UCSD-AML1 (cell line): ENCODE data around the gene SCAI.
"Not testable (repeated sequence)": the region's sequence is repeated elsewhere in the genome, so short reads cannot be mapped to it uniquely, and the experiment has no call there.

ENCODE experiments used
- DNase-seq: peaks from one replicate; lab custom pipeline; 2025; ENCODE audit not compliant: unreplicated experiment; lab: John Stamatoyannopoulos, UW

The SCAI gene

GRCh38 chr9:125108541-125108940 lies 34.8 kb downstream of the SCAI start:
- not testable (repeated sequence) for DNase-seq

- DNase-seq: no peak
These were observed 36.9 kb downstream of the SCAI start for GRCh38 chr9:125106285-125106893.

- no peak for DNase-seq
These were observed 39.4 kb downstream of the SCAI start for GRCh38 chr9:125103770-125104460.

GRCh38 chr9:125103021-125103420 lies 40.3 kb downstream of the SCAI start:
- no peak for DNase-seq

- no peak for DNase-seq
These were observed 42.5 kb downstream of the SCAI start for GRCh38 chr9:125100822-125101221.

- no peak for DNase-seq
These were observed 43.5 kb downstream of the SCAI start for GRCh38 chr9:125099816-125100215.

- no peak for DNase-seq
These were observed 47.4 kb downstream of the SCAI start for GRCh38 chr9:125095821-125096443.

GRCh38 chr9:125091121-125091520 lies 52.2 kb downstream of the SCAI start:
- no peak for DNase-seq

GRCh38 chr9:125089331-125089730 lies 54.0 kb downstream of the SCAI start:
- DNase-seq: no peak

- no peak for DNase-seq
These were observed 54.6 kb downstream of the SCAI start for GRCh38 chr9:125088752-125089151.

- DNase-seq: no peak
These were observed 57.4 kb downstream of the SCAI start for GRCh38 chr9:125085703-125086477.

- DNase-seq: not testable (repeated sequence)
These were observed 61.1 kb downstream of the SCAI start for GRCh38 chr9:125082197-125082596.

- DNase-seq: not testable (repeated sequence)
These were observed 62.5 kb downstream of the SCAI start for GRCh38 chr9:125080797-125081196.

GRCh38 chr9:125079931-125080330 lies 63.4 kb downstream of the SCAI start:
- no peak for DNase-seq

GRCh38 chr9:125075997-125076396 lies 67.3 kb downstream of the SCAI start:
- no peak for DNase-seq

GRCh38 chr9:125074976-125075375 lies 68.4 kb downstream of the SCAI start:
- DNase-seq: no peak

- no peak for DNase-seq
These were observed 76.3 kb downstream of the SCAI start for GRCh38 chr9:125066839-125067619.

GRCh38 chr9:125061391-125061790 lies 81.9 kb downstream of the SCAI start:
- DNase-seq: no peak

GRCh38 chr9:125049212-125050049 lies 93.9 kb downstream of the SCAI start:
- DNase-seq: no peak

GRCh38 chr9:125043631-125044030 lies 99.7 kb downstream of the SCAI start:
- no peak for DNase-seq
